SK-N-DZ (cell line): ENCODE results near the gene MPPED1.

Experiments used
- DNase-seq: peaks from one replicate; pipeline ENCODE4 v3.0.0-alpha.2; 2015; ENCODE audit warnings: low spot score

Gene MPPED1

GRCh38 chr22:43392385-43392989 lies 19.3 kb upstream of the MPPED1 start:
- DNase-seq = no peak

- DNase-seq = no peak
Observed at GRCh38 chr22:43393132-43393843, 18.5 kb upstream of the MPPED1 start.

- DNase-seq = no peak
Observed at GRCh38 chr22:43393844-43394474, 17.9 kb upstream of the MPPED1 start.

- DNase-seq = no peak
Observed at GRCh38 chr22:43395086-43395695, 16.6 kb upstream of the MPPED1 start.

- DNase-seq = no peak
Observed at GRCh38 chr22:43396321-43396933, 15.4 kb upstream of the MPPED1 start.

GRCh38 chr22:43396934-43397457 lies 14.8 kb upstream of the MPPED1 start:
- DNase-seq = no peak

- no peak for DNase-seq
Observed at GRCh38 chr22:43397766-43398165, 14.0 kb upstream of the MPPED1 start.

GRCh38 chr22:43398246-43398645 lies 13.6 kb upstream of the MPPED1 start:
- no peak for DNase-seq

- no peak for DNase-seq
Observed at GRCh38 chr22:43398910-43399309, 12.9 kb upstream of the MPPED1 start.

GRCh38 chr22:43399338-43399979 lies 12.4 kb upstream of the MPPED1 start:
- DNase-seq = no peak

GRCh38 chr22:43399980-43400358 lies 11.8 kb upstream of the MPPED1 start:
- no peak for DNase-seq

- no peak for DNase-seq
Observed at GRCh38 chr22:43400449-43400848, 11.4 kb upstream of the MPPED1 start.

- DNase-seq = no peak
Observed at GRCh38 chr22:43401233-43401632, 10.6 kb upstream of the MPPED1 start.

GRCh38 chr22:43401661-43402060 lies 10.2 kb upstream of the MPPED1 start:
- no peak for DNase-seq

- no peak for DNase-seq
Observed at GRCh38 chr22:43402128-43402527, 9.7 kb upstream of the MPPED1 start.

- no peak for DNase-seq
Observed at GRCh38 chr22:43404673-43405385, 7.0 kb upstream of the MPPED1 start.

GRCh38 chr22:43406186-43406790 lies 5.5 kb upstream of the MPPED1 start:
- DNase-seq = no peak

GRCh38 chr22:43407591-43407990 lies 4.2 kb upstream of the MPPED1 start:
- no peak for DNase-seq

- DNase-seq = no peak
Observed at GRCh38 chr22:43408009-43408408, 3.8 kb upstream of the MPPED1 start.

GRCh38 chr22:43409046-43409445 lies 2.8 kb upstream of the MPPED1 start:
- DNase-seq = no peak
